Fibroblast of lung (primary cell): ENCODE data around the gene FGR. TPM values are rescaled to one million over a fixed set of nuclear protein-coding genes. Genes with fewer than 3 reads are reported as not detected.

ENCODE experiments used
- DNase-seq, 2 donors: peaks; one replicate each; pipeline versions ENCODE4 v3.0.0 to v3.0.0-alpha.2; 2010; ENCODE audit warnings: low read depth in 2 of 2
- H2AFZ ChIP-seq: 2 replicates; pipeline ENCODE4 v1.5.1; 2012; ENCODE audit warnings: low read length, control low read depth, inconsistent platforms
- H3K27ac ChIP-seq: 2 replicates; pipeline ENCODE4 v1.5.1; 2011; ENCODE audit warnings: low read length, control low read depth; ENCODE audit not compliant: insufficient read depth
- H3K27me3 ChIP-seq: 2 replicates; pipeline ENCODE4 v1.5.1; 2011; ENCODE audit warnings: mild to moderate bottlenecking, low read length; ENCODE audit not compliant: control insufficient read depth, insufficient read depth
- H3K36me3 ChIP-seq: 2 replicates; pipeline ENCODE4 v1.5.1; 2011; ENCODE audit warnings: low read length; ENCODE audit not compliant: control insufficient read depth, insufficient read depth
- H3K4me1 ChIP-seq: 2 replicates; pipeline ENCODE4 v1.5.1; 2011; ENCODE audit warnings: low read length; ENCODE audit not compliant: control insufficient read depth, insufficient read depth; ENCODE audit errors: extremely low read depth
- H3K4me2 ChIP-seq: 2 replicates; pipeline ENCODE4 v1.5.1; 2011; ENCODE audit warnings: low read length, control low read depth; ENCODE audit not compliant: insufficient read depth; ENCODE audit errors: extremely low read depth
- H3K4me3 ChIP-seq, 4 experiments: fragments of 200-600 bp in 1 of 4; sonication (generic) in 1 of 4; replicated peaks in 1 of 4; 2 replicates each; pipeline ENCODE4 v1.5.1; 2011 to 2016; ENCODE audit warnings: low read length in 4 of 4, low read depth in 3 of 4, mild to moderate bottlenecking in 3 of 4, control low read depth in 2 of 4, inconsistent platforms in 1 of 4, mixed read lengths in 1 of 4; ENCODE audit not compliant: insufficient read depth in 1 of 4; ENCODE audit errors: control extremely low read depth in 1 of 4
- H3K79me2 ChIP-seq: 2 replicates; pipeline ENCODE4 v1.5.1; 2012; ENCODE audit warnings: mild to moderate bottlenecking, low read length, inconsistent platforms; ENCODE audit not compliant: control insufficient read depth, insufficient read depth
- H3K9ac ChIP-seq: 2 replicates; pipeline ENCODE4 v1.5.1; 2011; ENCODE audit warnings: mild to moderate bottlenecking, low read length, control low read depth; ENCODE audit not compliant: insufficient read depth
- H3K9me3 ChIP-seq: 2 replicates; pipeline ENCODE4 v1.5.1; 2012; ENCODE audit warnings: low read depth, low read length; ENCODE audit not compliant: control insufficient read depth, insufficient read depth
- H4K20me1 ChIP-seq: 2 replicates; pipeline ENCODE4 v1.5.1; 2011; ENCODE audit warnings: low read length; ENCODE audit not compliant: control insufficient read depth, insufficient read depth; ENCODE audit errors: extremely low read depth
- EZH2 ChIP-seq: IDR thresholded peaks from 2 replicates; pipeline ENCODE4 v1.5.1; 2012; ENCODE audit warnings: low read length, control low read depth, mild to moderate bottlenecking; ENCODE audit errors: missing control alignments
- polyA plus RNA-seq, 2 donors: library from polyadenylated mRNA; depleted of rRNA in 1 of 2; stranded (reverse) in 1 of 2; unstranded in 1 of 2; fragments of >200 nt; gene quantifications; 2 replicates each; pipeline ENCODE4 v1.2.1, GENCODE V29; 2011 to 2012; ENCODE audit warnings: missing spikeins in 1 of 2
- total RNA-seq: library from RNA; depleted of rRNA; stranded (reverse); fragments of >200 nt; gene quantifications from 2 replicates; pipeline ENCODE4 v1.2.1, GENCODE V29; 2014
- TF ChIP-seq, protein P1 (sequence below), 2 donors: IDR thresholded peaks in 1 of 2; conservative IDR thresholded peaks in 1 of 2; 1 replicate in 1 of 2; 2 replicates in 1 of 2; pipeline ENCODE4 v1.5.1; 2011 to 2012; ENCODE audit warnings: low read length in 2 of 2, control low read depth in 1 of 2, inconsistent platforms in 1 of 2, low read depth in 1 of 2, mild to moderate bottlenecking in 1 of 2

FGR gene
- total and polyA plus RNA-seq, 2 donors (not counting 1 experiment from before 2014, with no cell fraction given): not detected

- peaks cover 11% of the 10 kb centered on the region for H3K27me3 ChIP-seq
- no peak overlapping the region for H3K27ac ChIP-seq
- H3K9ac ChIP-seq: no peak overlapping the region
- H3K4me1 ChIP-seq: no peaks in the 10 kb centered on the region
- no peak for TF ChIP-seq EZH2
- TF ChIP-seq, protein P1, sequence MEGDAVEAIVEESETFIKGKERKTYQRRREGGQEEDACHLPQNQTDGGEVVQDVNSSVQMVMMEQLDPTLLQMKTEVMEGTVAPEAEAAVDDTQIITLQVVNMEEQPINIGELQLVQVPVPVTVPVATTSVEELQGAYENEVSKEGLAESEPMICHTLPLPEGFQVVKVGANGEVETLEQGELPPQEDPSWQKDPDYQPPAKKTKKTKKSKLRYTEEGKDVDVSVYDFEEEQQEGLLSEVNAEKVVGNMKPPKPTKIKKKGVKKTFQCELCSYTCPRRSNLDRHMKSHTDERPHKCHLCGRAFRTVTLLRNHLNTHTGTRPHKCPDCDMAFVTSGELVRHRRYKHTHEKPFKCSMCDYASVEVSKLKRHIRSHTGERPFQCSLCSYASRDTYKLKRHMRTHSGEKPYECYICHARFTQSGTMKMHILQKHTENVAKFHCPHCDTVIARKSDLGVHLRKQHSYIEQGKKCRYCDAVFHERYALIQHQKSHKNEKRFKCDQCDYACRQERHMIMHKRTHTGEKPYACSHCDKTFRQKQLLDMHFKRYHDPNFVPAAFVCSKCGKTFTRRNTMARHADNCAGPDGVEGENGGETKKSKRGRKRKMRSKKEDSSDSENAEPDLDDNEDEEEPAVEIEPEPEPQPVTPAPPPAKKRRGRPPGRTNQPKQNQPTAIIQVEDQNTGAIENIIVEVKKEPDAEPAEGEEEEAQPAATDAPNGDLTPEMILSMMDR (conservative IDR thresholded peaks at IDR 0.05 in 1 of 2, IDR thresholded peaks at IDR 0.05 in 1 of 2; ENCODE audit: low read depth in 1 of 2, low read length in 2 of 2): no peak
- no peak for DNase-seq
- H2AFZ ChIP-seq: no peak overlapping the region
- no peaks in the 10 kb centered on the region for H3K9me3 ChIP-seq
- H4K20me1 ChIP-seq: no peaks in the 10 kb centered on the region
- no peaks in the 10 kb centered on the region for H3K36me3 ChIP-seq
- H3K79me2 ChIP-seq: no peaks in the 10 kb centered on the region
- no peak overlapping the region for H3K4me3 ChIP-seq
- H3K4me2 ChIP-seq: no peak overlapping the region
Observed at GRCh38 chr1:27627061-27627460, 7.9 kb downstream of the FGR start.

DNA sequence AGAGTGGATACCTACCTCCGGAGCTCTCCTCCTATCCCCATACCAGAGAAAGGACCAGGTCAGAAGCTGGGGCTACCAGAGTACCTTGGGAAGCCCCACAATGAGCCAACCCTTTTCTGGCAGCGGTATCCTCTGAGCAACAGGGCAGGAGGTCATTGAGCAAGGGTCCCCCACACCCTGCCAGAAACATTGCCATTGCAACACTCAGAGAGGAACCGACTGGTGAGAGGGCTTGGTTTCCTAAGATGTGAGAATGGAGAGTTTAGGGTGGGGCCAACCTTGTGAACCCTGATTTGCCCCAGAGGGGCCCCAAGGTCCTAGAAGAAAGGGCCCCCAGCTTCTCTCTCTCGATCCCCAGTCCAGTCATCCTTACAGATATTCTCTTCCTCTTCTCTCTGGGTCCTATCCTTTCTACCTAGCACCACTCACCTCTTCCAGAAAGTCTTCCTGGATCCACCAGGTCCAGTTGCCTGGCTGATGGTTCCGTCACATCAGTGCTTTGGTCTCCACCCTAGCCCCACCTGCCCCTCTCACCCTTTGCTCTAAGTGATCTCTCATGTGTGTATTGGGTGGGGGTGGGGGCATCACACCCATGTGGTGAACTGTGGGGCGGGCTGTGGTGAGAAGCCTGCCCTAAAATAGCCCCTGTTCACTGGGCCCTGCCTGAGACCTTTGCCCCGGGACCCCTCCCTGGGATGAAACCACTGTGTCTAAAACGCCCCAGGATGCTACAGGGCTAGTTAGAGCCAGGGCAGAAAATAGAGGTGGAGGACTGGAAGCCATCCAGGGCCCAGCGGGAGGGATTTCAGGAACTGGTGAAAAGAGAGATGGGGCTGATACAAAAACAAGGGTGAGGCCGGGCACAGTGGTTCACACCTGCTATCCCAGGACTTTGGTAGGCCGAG is 8.7 kb downstream of the FGR start:
- peaks cover 11% of the 10 kb centered on the region for H3K27me3 ChIP-seq
- H3K9ac ChIP-seq: no peak overlapping the region
- no peaks in the 10 kb centered on the region for H3K9me3 ChIP-seq
- H3K36me3 ChIP-seq: no peaks in the 10 kb centered on the region
- H3K4me3 ChIP-seq: no peak overlapping the region
- H3K27ac ChIP-seq: no peak overlapping the region
- no peaks in the 10 kb centered on the region for H3K4me1 ChIP-seq
- H4K20me1 ChIP-seq: no peaks in the 10 kb centered on the region
- no peak for DNase-seq
- no peak overlapping the region for H2AFZ ChIP-seq
- TF ChIP-seq, protein P1 (conservative IDR thresholded peaks at IDR 0.05 in 1 of 2, IDR thresholded peaks at IDR 0.05 in 1 of 2; ENCODE audit: low read depth in 1 of 2, low read length in 2 of 2): no peak
- no peak for TF ChIP-seq EZH2
- no peaks in the 10 kb centered on the region for H3K79me2 ChIP-seq
- no peak overlapping the region for H3K4me2 ChIP-seq

- H4K20me1 ChIP-seq: no peaks in the 10 kb centered on the region
- TF ChIP-seq EZH2: no peak
- TF ChIP-seq, protein P1 (conservative IDR thresholded peaks at IDR 0.05 in 1 of 2, IDR thresholded peaks at IDR 0.05 in 1 of 2; ENCODE audit: low read depth in 1 of 2, low read length in 2 of 2): no peak
- no peaks in the 10 kb centered on the region for H3K9me3 ChIP-seq
- no peaks in the 10 kb centered on the region for H3K36me3 ChIP-seq
- no peak overlapping the region for H3K4me2 ChIP-seq
- no peaks in the 10 kb centered on the region for H3K79me2 ChIP-seq
- H3K9ac ChIP-seq: no peak overlapping the region
- H3K27me3 ChIP-seq: peaks cover 9% of the 10 kb centered on the region
- no peaks in the 10 kb centered on the region for H3K4me1 ChIP-seq
- no peak overlapping the region for H3K4me3 ChIP-seq
- H3K27ac ChIP-seq: no peak overlapping the region
- DNase-seq: no peak
- H2AFZ ChIP-seq: no peak overlapping the region
Observed at GRCh38 chr1:27624467-27625178, 10.4 kb downstream of the FGR start.
